Mesendoderm (in vitro differentiated cells): ENCODE measurements around the gene TMEM255A.

Experiments
- DNase-seq: peaks from one replicate; pipeline ENCODE4 v3.0.0; 2013
- H2AK5ac ChIP-seq: 2 replicates; pipeline ENCODE4 v1.6.1; 2013; ENCODE audit warnings: low read length, inconsistent platforms
- H2BK120ac ChIP-seq: 2 replicates; pipeline ENCODE4 v1.6.1; 2013; ENCODE audit warnings: low read depth, mild to moderate bottlenecking, low read length, moderate library complexity, mixed read lengths
- H2BK15ac ChIP-seq: replicated peaks from 2 replicates; pipeline ENCODE4 v1.6.1; 2013; ENCODE audit warnings: low read depth, mild to moderate bottlenecking, moderate library complexity
- H2BK5ac ChIP-seq: 2 replicates; pipeline ENCODE4 v1.6.1; 2013; ENCODE audit warnings: low read length, inconsistent platforms
- H3K18ac ChIP-seq: 2 replicates; pipeline ENCODE4 v1.6.1; 2013; ENCODE audit warnings: mild to moderate bottlenecking, low read length, mixed read lengths
- H3K23ac ChIP-seq: one replicate; pipeline ENCODE4 v1.6.1; 2013; ENCODE audit warnings: low read length
- H3K27ac ChIP-seq: 2 replicates; pipeline ENCODE4 v1.5.1; 2013; ENCODE audit warnings: low read depth, mild to moderate bottlenecking, inconsistent platforms, low read length, moderate library complexity
- H3K27me3 ChIP-seq: 2 replicates; pipeline ENCODE4 v1.6.1; 2013; ENCODE audit warnings: low read length, control low read depth, mild to moderate bottlenecking, inconsistent platforms; ENCODE audit not compliant: insufficient read depth, poor library complexity
- H3K36me3 ChIP-seq: 2 replicates; pipeline ENCODE4 v1.6.1; 2013; ENCODE audit warnings: low read length, inconsistent platforms; ENCODE audit not compliant: control insufficient read depth, insufficient read depth
- H3K4ac ChIP-seq: one replicate; pipeline ENCODE4 v1.6.1; 2013; ENCODE audit warnings: low read depth, mild to moderate bottlenecking, low read length, moderate library complexity
- H3K4me1 ChIP-seq: 2 replicates; pipeline ENCODE4 v1.6.1; 2013; ENCODE audit warnings: low read depth, low read length, inconsistent platforms; ENCODE audit not compliant: control insufficient read depth
- H3K4me2 ChIP-seq: 2 replicates; pipeline ENCODE4 v1.6.1; 2013; ENCODE audit warnings: low read length
- H3K4me3 ChIP-seq: 2 replicates; pipeline ENCODE4 v1.5.1; 2013; ENCODE audit warnings: mild to moderate bottlenecking, low read length
- H3K56ac ChIP-seq: one replicate; pipeline ENCODE4 v1.6.1; 2013; ENCODE audit warnings: low read length
- H3K79me1 ChIP-seq: 2 replicates; pipeline ENCODE4 v1.6.1; 2013; ENCODE audit warnings: low read length, inconsistent platforms
- H3K79me2 ChIP-seq: 2 replicates; pipeline ENCODE4 v1.6.1; 2013; ENCODE audit warnings: mild to moderate bottlenecking, low read length; ENCODE audit not compliant: control insufficient read depth, insufficient read depth
- H3K9ac ChIP-seq: 2 replicates; pipeline ENCODE4 v1.6.1; 2013; ENCODE audit warnings: low read length, inconsistent platforms
- H4K5ac ChIP-seq: one replicate; pipeline ENCODE4 v1.6.1; 2013; ENCODE audit warnings: low read length
- H4K8ac ChIP-seq: one replicate; pipeline ENCODE4 v1.6.1; 2013; ENCODE audit warnings: low read depth, mild to moderate bottlenecking, control low read depth, low read length, moderate library complexity
- WGBS: extraction: QIAGEN DNeasy Blood & Tissue Kit; methylation state at CpG from one replicate; pipeline ENCODE4 v1.1.7; 2013; ENCODE audit warnings: low lambda C conversion rate, missing lambda C conversion rate; ENCODE audit not compliant: insufficient coverage; ENCODE audit errors: extremely low coverage; 5-methylcytosine and 5-hydroxymethylcytosine counted together

The TMEM255A gene

GRCh38 chrX:120274145-120274544 lies 37.1 kb downstream of the TMEM255A start:
- Histone ChIP-seq H3K79me2 (no peaks in the 10 kb centered on the region), H3K4me3 (no peak overlapping the region), H3K4ac (no peak overlapping the region), H3K4me1 (no peaks in the 10 kb centered on the region), H3K27ac (peak overlapping the region; percentile 28), H3K27me3 (no peaks in the 10 kb centered on the region), H3K9ac (no peak overlapping the region), H3K23ac (no peak overlapping the region), H3K18ac (no peak overlapping the region), H2BK15ac (no peak overlapping the region), H3K56ac (no peak overlapping the region), H3K36me3 (no peaks in the 10 kb centered on the region), H2BK5ac (no peak overlapping the region), H2AK5ac (no peak overlapping the region), H4K8ac (no peak overlapping the region), H2BK120ac (no peak overlapping the region), H4K5ac (no peak overlapping the region), H3K79me1 (no peaks in the 10 kb centered on the region), H3K4me2 (no peak overlapping the region)
- DNase-seq: no peak
- WGBS: no CpG with 5 or more reads among the region's 2 CpGs

- WGBS: no CpG with 5 or more reads among the region's 2 CpGs
- Histone ChIP-seq H4K5ac (no peak overlapping the region), H3K36me3 (no peaks in the 10 kb centered on the region), H3K79me2 (no peaks in the 10 kb centered on the region), H4K8ac (no peak overlapping the region), H2AK5ac (no peak overlapping the region), H3K4me3 (no peak overlapping the region), H2BK15ac (no peak overlapping the region), H3K23ac (no peak overlapping the region), H3K79me1 (no peaks in the 10 kb centered on the region), H3K4me2 (no peak overlapping the region), H3K27me3 (no peaks in the 10 kb centered on the region), H2BK120ac (no peak overlapping the region), H3K56ac (no peak overlapping the region), H3K18ac (no peak overlapping the region), H3K4ac (no peak overlapping the region), H3K27ac (no peak overlapping the region), H3K4me1 (no peaks in the 10 kb centered on the region), H2BK5ac (no peak overlapping the region), H3K9ac (no peak overlapping the region)
- DNase-seq: no peak
These were observed 40.0 kb downstream of the TMEM255A start for GRCh38 chrX:120271218-120271617.

GRCh38 chrX:120270567-120270966 lies 40.7 kb downstream of the TMEM255A start:
- Histone ChIP-seq H3K4ac (no peak overlapping the region), H3K4me3 (no peak overlapping the region), H3K36me3 (no peaks in the 10 kb centered on the region), H2AK5ac (no peak overlapping the region), H2BK15ac (no peak overlapping the region), H4K8ac (no peak overlapping the region), H3K27ac (no peak overlapping the region), H2BK120ac (no peak overlapping the region), H2BK5ac (no peak overlapping the region), H3K23ac (no peak overlapping the region), H3K27me3 (no peaks in the 10 kb centered on the region), H3K79me1 (no peaks in the 10 kb centered on the region), H3K79me2 (no peaks in the 10 kb centered on the region), H3K4me1 (no peaks in the 10 kb centered on the region), H3K56ac (no peak overlapping the region), H4K5ac (no peak overlapping the region), H3K18ac (no peak overlapping the region), H3K9ac (no peak overlapping the region), H3K4me2 (no peak overlapping the region)
- no CpG with 5 or more reads among the region's 4 CpGs for WGBS
- no peak for DNase-seq

GRCh38 chrX:120269373-120270035 lies 41.8 kb downstream of the TMEM255A start:
- Histone ChIP-seq H3K4me1 (no peaks in the 10 kb centered on the region), H3K4me2 (no peak overlapping the region), H2BK15ac (no peak overlapping the region), H3K79me2 (no peaks in the 10 kb centered on the region), H3K56ac (no peak overlapping the region), H2BK120ac (no peak overlapping the region), H3K18ac (no peak overlapping the region), H3K4me3 (no peak overlapping the region), H4K8ac (no peak overlapping the region), H2AK5ac (no peak overlapping the region), H3K27ac (no peak overlapping the region), H3K9ac (no peak overlapping the region), H3K36me3 (no peaks in the 10 kb centered on the region), H3K79me1 (no peaks in the 10 kb centered on the region), H2BK5ac (no peak overlapping the region), H3K27me3 (no peaks in the 10 kb centered on the region), H3K23ac (no peak overlapping the region), H4K5ac (no peak overlapping the region), H3K4ac (no peak overlapping the region)
- WGBS: no CpG with 5 or more reads among the region's 1 CpG
- no peak for DNase-seq

- no peak for DNase-seq
- no peaks in the 10 kb centered on the region for H3K27me3 ChIP-seq
- no peak overlapping the region for H4K5ac ChIP-seq
- H3K79me1 ChIP-seq: no peaks in the 10 kb centered on the region
- H3K4me3 ChIP-seq: no peak overlapping the region
- no peak overlapping the region for H3K9ac ChIP-seq
- H2BK5ac ChIP-seq: no peak overlapping the region
- no peak overlapping the region for H2BK120ac ChIP-seq
- no peak overlapping the region for H3K56ac ChIP-seq
- H3K23ac ChIP-seq: no peak overlapping the region
- H3K4me1 ChIP-seq: no peaks in the 10 kb centered on the region
- H3K18ac ChIP-seq: no peak overlapping the region
- no peak overlapping the region for H4K8ac ChIP-seq
- no peak overlapping the region for H3K4ac ChIP-seq
- no peak overlapping the region for H3K27ac ChIP-seq
- H2AK5ac ChIP-seq: no peak overlapping the region
- H3K79me2 ChIP-seq: no peaks in the 10 kb centered on the region
- no peak overlapping the region for H3K4me2 ChIP-seq
- no peak overlapping the region for H2BK15ac ChIP-seq
- no peaks in the 10 kb centered on the region for H3K36me3 ChIP-seq
These were observed 46.9 kb downstream of the TMEM255A start for GRCh38 chrX:120264341-120264740.
